Lower leg skin (tissue), 4 donors: Measurements from ENCODE around the gene STAG3. TPM values are rescaled to one million over a fixed set of nuclear protein-coding genes. Genes with fewer than 3 reads are reported as not detected.
"Not testable (repeated sequence)": the region's sequence is repeated elsewhere in the genome, so short reads cannot be mapped to it uniquely, and the experiment has no call there.

Experiments
- DNase-seq, 2 donors: peaks; one replicate each; pipeline ENCODE4 v3.0.0-alpha.2; 2019; ENCODE audit warnings: low spot score in 2 of 2
- H3K4me3 ChIP-seq: fragments of 200-600 bp; sonication (generic); 2 replicates; pipeline ENCODE4 v1.5.1; 2017; ENCODE audit warnings: mild to moderate bottlenecking, low read depth; ENCODE audit not compliant: poor library complexity, severe bottlenecking
- CTCF ChIP-seq, 3 donors: fragments of 450-650 bp; IDR thresholded peaks; one replicate each; pipeline ENCODE4 v1.5.1; 2016; ENCODE audit warnings: antibody characterized with exemption in 3 of 3, mild to moderate bottlenecking in 3 of 3, moderate library complexity in 2 of 3
- POLR2A ChIP-seq, 2 donors: fragments of 450-650 bp; IDR thresholded peaks; one replicate each; pipeline ENCODE4 v1.6.1; 2016 to 2017; ENCODE audit warnings: antibody characterized with exemption in 2 of 2, mild to moderate bottlenecking in 1 of 2, moderate library complexity in 1 of 2
- WGBS, 2 donors: methylation state at CpG; one replicate each; pipeline ENCODE4 v1.1.5; 2018; 5-methylcytosine and 5-hydroxymethylcytosine counted together
- intact Hi-C: fragments of 100-400 bp; cut with DNase I; formaldehyde crosslinking; loops from one replicate; pipeline ENCODE4 v1.15.0; 2023; ENCODE audit warnings: low total_unique reads
- total RNA-seq, 4 donors: library from RNA; depleted of rRNA; stranded (reverse); fragments of >200 nt; gene quantifications; one replicate each; pipeline ENCODE4 v1.1.0, GENCODE V29; 2016

Gene STAG3
- total RNA-seq, 4 donors from 2014 or later: 0.34 to 1.8 (median 1.0) TPM

- TF ChIP-seq POLR2A (IDR thresholded peaks at IDR 0.05): no peak
- no peak for TF ChIP-seq CTCF (IDR thresholded peaks at IDR 0.05)
- no peak overlapping the region for H3K4me3 ChIP-seq
- 78 to 89% methylated on average over 14 to 22 of the region's 22 CpGs for WGBS, 2 donors
- intact Hi-C loops: no loop called here
- no peak for DNase-seq
These were observed 43.0 kb downstream of the STAG3 start for GRCh38 chr7:100220586-100221230.

DNA sequence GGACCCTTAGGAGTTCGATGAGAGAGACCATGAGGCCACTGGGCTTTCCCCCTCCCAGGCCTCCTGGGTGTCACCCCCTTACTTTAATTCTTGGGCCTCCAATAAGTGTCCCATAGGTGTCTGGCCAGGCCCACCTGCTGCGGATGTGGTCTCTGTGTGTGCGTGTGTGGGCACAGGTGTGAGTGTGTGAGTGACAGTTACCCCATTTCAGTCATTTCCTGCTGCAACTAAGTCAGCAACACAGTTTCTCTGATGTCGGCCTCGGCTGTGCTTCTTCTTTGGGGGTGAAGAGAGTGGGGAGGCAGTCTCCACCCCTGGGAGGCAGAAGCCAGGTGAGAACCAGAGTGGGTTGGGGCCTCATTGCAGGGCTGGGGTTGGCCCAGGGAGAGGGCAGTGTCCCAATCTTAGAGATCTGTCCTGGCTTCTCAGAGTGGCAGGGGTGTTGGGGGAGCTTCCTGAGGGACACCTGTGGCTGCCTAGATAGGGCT is 43.6 kb downstream of the STAG3 start:
- DNase-seq: no peak
- 88 to 91% methylated on average over 5 of the region's 5 CpGs for WGBS, 2 donors
- intact Hi-C loops: no loop called here
- no peak overlapping the region for H3K4me3 ChIP-seq
- TF ChIP-seq CTCF (IDR thresholded peaks at IDR 0.05): no peak
- no peak for TF ChIP-seq POLR2A (IDR thresholded peaks at IDR 0.05)

GRCh38 chr7:100221767-100222444 is 44.2 kb downstream of the STAG3 start:
- H3K4me3 ChIP-seq: no peak overlapping the region
- WGBS, 2 donors: 86 to 90% methylated on average over 14 of the region's 14 CpGs
- TF ChIP-seq CTCF (IDR thresholded peaks at IDR 0.05) (no peak), POLR2A (IDR thresholded peaks at IDR 0.05) (no peak)
- DNase-seq: no peak
- intact Hi-C loops: no loop called here

DNA sequence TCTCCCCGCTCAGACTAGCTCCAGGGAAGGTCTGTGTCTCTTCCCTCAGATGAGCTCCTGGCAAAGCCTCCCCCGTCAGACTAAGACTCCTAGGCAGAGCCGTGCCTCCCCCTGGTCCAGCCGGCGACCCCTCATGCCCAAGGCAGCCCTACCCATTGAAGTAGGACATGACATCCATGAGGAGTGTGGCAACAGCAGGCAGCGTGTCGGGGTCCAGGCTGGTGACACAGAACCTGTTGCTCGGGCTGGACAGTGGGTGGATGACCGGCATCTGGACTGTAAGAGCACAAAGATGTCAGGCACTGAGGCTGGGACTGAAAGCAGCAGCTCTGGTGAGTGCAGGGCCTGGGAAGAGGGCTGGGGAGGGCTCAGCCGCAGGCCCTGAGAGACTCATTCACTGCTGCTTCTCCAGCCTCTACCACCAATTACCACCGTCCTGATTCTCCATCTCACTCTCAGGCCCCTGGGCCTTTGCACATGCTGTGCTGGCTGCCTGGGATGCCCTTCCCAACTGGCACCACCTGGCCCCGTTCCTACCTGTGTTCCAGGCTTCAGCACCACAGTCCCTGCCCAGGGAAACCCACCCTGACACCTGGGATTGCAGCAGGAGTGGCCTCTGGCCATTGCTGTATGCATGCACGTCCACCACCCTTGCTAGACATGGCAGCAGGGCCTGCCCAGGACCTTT is 44.9 kb downstream of the STAG3 start:
- no peak for TF ChIP-seq POLR2A (IDR thresholded peaks at IDR 0.05)
- no peak for TF ChIP-seq CTCF (IDR thresholded peaks at IDR 0.05)
- intact Hi-C loops: no loop called here
- 92 to 96% methylated on average over 13 of the region's 13 CpGs for WGBS, 2 donors
- no peak for DNase-seq
- H3K4me3 ChIP-seq: no peak overlapping the region

- intact Hi-C loops, DNase-seq: not testable (repeated sequence)
- 89 to 92% methylated on average over 17 of the region's 17 CpGs for WGBS, 2 donors
These were observed 45.7 kb downstream of the STAG3 start for GRCh38 chr7:100223376-100223927.

GRCh38 chr7:100224891-100225290 is 47.2 kb downstream of the STAG3 start:
- DNase-seq, intact Hi-C loops, H3K4me3 ChIP-seq: not testable (repeated sequence)
- 87 to 88% methylated on average over 6 of the region's 6 CpGs for WGBS, 2 donors

More at GRCh38 chr7:100223376-100223927, 45.7 kb downstream of the STAG3 start:
- not testable (repeated sequence) for H3K4me3 ChIP-seq

DNA sequence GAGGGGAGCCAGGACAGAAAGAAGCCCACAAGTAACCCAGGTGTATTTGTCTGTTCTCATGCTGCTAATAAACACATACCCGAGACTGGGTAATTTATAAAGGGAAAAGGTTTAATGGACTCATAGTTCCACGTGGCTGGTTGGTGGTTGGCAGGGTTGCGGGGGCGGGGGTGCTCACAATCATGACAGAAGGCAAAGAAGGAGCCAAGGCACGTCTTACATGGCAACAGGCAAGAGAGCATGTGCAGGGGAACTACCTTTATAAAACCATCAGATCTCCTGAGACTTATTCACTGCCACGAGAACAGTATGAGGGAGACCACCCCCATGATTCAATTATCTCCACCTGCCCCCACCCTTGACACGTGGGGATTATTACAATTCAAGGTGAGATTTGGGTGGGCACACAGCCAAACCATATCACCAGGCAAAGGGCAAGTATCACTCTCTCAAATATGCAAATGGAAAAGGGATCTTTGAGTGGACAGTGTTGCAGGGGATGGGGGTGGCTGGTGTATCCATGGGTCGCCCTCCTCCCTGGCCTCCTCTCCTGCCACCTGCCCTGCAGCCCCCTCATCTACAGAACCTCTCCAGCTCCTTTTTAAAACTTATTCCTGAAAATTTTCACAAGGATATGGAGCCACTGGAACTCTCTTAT is 57.1 kb downstream of the STAG3 start:
- H3K4me3 ChIP-seq, DNase-seq, intact Hi-C loops: not testable (repeated sequence)
- 80 to 85% methylated on average over 8 of the region's 8 CpGs for WGBS, 2 donors

GRCh38 chr7:100239975-100240374 is 62.3 kb downstream of the STAG3 start:
- H3K4me3 ChIP-seq, DNase-seq, intact Hi-C loops: not testable (repeated sequence)
- WGBS, 2 donors: 62 to 76% methylated on average over 7 of the region's 7 CpGs

DNA sequence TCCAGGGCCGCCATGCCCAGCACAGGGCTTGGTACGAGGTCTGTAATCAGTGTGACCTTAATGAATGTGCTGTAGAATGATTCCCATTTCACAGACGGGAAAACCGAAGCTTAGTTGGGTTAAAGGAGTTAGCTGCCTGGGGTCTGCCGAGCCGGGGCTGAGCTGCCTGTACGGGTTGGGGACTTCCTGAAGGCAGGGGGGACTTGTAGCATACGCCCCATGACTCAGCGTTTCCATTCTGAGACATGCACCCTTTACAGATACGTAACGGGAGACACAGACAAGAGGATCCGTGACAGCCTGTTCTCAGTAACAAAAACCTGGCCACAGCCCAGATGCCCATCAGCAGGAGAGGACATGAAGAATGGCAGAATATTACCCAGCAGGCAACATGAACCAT is 65.7 kb downstream of the STAG3 start:
- intact Hi-C loops, DNase-seq, H3K4me3 ChIP-seq: not testable (repeated sequence)
- WGBS, 2 donors: 50 to 70% methylated on average over 10 to 12 of the region's 12 CpGs
